ENCODE data around the gene SPARC. TPM values are rescaled to one million over a fixed set of nuclear protein-coding genes. Genes with fewer than 3 reads are reported as not detected.

SPARC gene
- total RNA-seq, 1 donor from 2014 or later: 76.4 TPM

- peak; percentile 73 for ATAC-seq
Observed at GRCh38 chr5:151619812-151620460, 66.8 kb downstream of the SPARC start.

GRCh38 chr5:151618907-151619306 lies 67.8 kb downstream of the SPARC start:
- ATAC-seq: no peak

- no peak for ATAC-seq
Observed at GRCh38 chr5:151617841-151618710, 68.6 kb downstream of the SPARC start.

GRCh38 chr5:151617383-151617840 lies 69.3 kb downstream of the SPARC start:
- ATAC-seq: no peak

GRCh38 chr5:151615431-151615830 lies 71.3 kb downstream of the SPARC start:
- peak; percentile 87 for ATAC-seq

GRCh38 chr5:151614565-151614964 lies 72.2 kb downstream of the SPARC start:
- ATAC-seq: no peak

- ATAC-seq: peak; percentile 80
Observed at GRCh38 chr5:151612689-151613427, 73.9 kb downstream of the SPARC start.

GRCh38 chr5:151611127-151611775 lies 75.5 kb downstream of the SPARC start:
- ATAC-seq: no peak

Other genes with a start within 250 kb of the SPARC start
- 5.9 TPM for gene SLC36A1, start 239.3 kb downstream of the SPARC start, total RNA-seq
- 82.5 TPM for gene FAT2, start 95.6 kb downstream of the SPARC start, total RNA-seq
- gene ATOX1, start 71.7 kb upstream of the SPARC start, total RNA-seq: 84.7 TPM
- gene G3BP1, start 85.0 kb upstream of the SPARC start, total RNA-seq: 146 TPM
- gene GLRA1, start 237.9 kb upstream of the SPARC start, total RNA-seq: not detected